Activated T-cell treated with anti-CD3 and anti-CD28 coated beads for 1 hour (primary cell): ENCODE measurements around the gene FARP1.

Experiments
- DNase-seq: peaks from one replicate; pipeline ENCODE4 v3.0.0-alpha.2; 2020; ENCODE audit warnings: low read depth

The FARP1 gene

DNA sequence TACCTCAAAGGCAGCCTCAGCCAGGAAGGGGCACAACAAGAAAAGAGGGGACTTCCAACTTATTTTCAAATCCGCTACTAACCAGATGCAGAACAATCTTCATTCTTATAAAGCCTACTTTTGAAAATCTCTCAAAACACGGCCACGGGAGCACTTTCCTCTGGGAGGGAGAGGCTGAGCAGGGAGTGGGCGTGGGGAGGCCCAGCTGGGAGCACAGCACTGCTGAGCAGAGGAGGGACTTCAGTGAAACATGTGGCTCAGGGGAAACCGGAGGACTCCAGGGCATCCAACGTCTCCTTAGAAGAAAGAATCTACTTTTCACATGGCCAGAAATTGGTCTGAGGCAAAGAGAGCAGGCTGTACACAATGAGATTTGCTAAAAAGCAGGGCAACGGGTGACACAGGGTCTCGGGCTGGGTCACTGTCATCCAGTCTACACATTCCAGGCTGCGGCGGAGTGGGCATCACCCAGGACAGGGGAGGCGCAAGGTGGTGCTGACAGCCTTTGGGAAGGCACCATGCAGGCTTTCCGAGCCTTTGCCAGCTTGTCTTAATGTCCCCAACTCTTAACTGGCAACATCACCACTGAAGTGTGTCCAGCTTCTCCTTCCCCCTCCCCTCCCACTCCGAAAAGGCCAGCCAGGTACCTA, 317.0 kb downstream of the FARP1 start:
- DNase-seq = no peak

DNA sequence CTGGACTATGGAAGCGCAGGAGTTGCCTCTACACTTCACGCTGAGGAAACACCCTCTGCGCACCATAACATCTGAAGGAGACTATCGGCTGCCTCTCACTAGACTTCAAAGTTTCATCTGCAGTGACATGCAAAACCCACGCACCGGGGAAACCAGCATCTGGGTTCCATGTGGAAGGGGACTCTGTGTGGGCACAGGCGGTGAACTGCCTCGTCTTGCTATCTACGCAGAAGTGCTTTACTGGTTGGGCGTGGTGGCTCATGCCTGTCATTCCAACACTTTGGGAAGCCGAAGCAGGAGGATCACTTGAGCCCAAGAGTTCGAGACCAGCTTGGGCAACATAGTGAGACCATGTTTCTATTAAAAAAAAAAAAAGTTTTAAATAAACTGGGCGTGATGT, 317.6 kb downstream of the FARP1 start:
- no peak for DNase-seq

DNA sequence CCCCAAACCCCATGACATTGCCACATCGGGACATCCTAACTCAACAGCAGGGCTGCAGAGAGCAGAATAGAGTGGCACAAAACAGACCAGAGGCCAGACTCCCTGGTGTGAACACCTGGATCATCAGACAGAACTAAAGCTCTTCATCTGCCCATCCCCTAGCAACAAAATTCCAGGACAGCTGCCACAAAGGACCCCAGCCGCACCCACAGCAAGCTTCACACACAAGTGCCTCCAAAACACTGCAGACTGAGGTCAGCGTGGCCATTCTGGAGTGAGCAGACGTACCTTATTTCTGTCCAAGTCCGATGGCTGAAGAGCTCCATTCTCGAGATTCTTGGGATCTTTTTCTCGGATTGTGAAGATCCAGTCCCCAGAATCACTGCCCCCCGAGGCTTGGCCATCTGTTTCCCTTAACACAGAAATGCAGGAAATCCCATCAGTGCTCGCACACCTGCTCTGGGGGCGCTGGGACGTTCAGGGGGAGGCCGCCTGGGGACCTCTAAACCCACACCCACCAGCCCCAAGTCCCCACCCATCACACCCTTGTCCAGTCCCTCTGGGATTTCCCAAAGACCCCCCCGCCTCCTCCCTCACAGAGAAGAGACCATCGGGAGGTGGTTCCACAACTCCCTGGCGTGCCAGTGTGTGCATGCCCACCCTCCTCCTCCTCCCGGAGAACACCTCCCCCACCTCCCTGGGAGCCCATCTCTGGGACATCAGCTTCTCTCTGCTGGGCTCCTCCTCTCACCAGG, 318.8 kb downstream of the FARP1 start:
- DNase-seq = no peak

DNA sequence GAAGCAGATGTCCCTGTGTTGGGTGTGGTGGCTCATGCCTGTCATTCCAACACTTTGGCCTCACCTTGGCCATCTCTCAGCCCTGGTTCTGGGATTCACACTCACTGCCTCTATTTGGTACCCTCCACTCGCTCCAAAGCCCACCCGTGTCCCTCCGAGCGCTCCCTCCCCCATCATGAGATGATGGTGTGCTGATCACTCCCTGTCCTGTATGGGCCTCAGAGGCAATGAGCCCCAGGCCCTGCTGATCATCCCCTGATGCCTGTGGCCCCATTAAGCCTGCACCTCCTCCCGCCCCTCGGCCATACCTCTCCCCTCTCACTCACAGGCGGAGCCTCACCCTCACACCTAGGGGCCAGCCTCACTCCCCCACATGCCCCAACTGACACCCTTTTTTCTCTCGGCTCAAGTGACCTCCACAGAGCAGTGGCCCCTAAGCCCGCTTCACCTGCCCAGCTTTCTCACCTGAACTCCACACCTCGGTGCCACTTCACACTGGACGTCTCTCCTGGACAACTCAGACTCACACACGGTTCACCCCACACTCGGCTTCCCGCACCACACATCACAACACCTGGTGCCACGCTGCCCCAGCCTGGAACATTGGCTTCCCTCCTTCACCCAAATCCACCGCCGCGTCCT, 319.5 kb downstream of the FARP1 start:
- no peak for DNase-seq

DNA sequence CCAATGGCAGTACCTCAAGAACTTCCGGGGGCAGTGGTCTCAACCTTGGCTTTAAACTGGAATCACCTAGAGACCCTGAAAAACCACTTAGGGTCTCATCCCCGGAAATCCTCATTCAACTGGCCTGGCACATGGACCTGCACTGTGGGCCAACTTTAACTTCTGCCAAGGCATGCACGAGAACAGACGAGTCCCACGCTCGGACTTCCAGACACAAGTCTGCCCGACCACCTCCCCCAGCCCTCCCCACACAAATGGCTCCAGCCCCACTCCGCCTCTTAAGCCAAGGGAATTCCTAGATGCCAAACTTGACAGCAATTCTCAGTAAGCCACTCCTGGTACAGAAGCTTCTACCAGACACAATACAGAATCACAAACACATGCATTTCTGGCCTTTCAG, 320.1 kb downstream of the FARP1 start:
- no peak for DNase-seq

DNA sequence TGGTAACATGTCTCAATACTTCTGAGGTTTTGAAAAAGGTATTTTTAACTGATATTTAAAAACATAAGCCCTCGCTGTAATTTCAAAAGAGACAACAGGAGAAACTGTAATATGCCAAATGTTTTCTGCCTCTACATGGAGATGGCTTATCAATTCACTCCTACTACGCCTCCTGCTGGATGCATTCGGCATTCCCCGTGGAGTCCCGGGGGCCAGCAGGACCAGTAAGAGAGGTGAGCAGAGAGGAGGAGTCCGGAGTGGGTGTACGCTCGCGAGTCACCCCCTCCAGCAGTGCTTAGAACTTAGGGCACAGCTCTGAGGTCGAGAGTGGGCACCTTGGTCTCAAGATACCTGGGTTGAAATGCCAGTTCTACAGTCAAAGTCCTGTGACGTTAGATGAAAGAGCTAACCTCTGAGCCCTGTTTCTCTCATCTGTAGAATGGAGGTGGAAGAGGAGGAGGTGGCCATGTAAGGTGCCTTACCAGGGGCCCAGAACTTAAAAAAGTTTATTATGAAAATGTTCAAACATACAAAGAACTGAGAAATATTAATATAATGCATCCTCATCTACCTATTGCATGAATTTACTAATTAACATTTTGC, 323.8 kb downstream of the FARP1 start:
- peak; percentile 25 for DNase-seq

DNA sequence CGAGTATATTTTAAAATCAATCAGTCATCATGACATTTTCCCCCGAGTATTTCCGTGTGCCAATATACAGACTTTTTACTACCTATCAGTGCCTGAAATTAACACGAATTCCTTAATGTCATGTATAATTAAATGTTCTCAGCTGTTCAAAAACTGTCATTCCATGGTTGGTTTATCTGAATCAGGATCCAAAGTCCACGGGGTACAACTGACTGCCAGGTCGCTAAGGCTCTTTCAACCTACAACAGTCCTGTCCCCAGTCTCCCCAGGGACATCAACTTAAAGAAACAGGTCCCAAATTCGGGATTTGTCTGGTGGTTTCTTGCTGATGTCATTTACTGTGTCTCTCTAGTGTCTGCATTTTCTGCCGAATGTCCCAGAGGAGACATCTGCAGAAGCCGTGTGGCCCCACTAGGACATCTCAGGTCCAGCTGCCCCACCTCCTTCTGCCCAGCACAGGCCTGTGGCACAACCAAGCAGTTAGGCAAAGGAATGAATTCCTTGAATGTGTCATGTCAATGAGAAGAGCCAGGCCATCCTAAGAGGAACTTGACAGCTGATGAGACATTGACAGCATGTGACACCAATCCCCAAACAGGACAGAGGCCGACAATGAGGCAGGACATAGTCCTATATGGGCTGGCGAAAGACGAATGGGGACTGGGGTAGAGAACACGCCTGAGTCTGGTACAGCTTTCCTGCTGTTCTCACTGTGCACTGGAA, 324.5 kb downstream of the FARP1 start:
- DNase-seq = no peak

DNA sequence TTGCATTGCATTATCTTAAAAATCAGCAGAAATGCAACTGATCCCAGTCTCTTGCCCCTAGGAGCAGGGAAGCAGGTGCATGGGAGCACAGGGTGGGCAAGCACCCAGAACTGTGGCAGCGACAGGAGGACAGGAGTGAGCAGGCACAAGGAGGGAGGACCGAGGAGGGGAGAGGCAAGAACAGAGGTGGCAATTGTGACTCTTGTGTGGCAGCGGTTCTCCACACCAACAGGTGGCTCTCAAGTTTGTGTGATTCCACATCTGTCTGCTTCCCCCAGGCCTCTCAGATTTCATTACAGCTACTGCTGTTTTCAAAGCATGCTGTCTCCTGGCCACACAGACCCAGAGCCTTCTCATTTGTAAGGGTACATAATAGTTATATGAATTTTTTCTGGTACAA, 325.5 kb downstream of the FARP1 start:
- DNase-seq = no peak

DNA sequence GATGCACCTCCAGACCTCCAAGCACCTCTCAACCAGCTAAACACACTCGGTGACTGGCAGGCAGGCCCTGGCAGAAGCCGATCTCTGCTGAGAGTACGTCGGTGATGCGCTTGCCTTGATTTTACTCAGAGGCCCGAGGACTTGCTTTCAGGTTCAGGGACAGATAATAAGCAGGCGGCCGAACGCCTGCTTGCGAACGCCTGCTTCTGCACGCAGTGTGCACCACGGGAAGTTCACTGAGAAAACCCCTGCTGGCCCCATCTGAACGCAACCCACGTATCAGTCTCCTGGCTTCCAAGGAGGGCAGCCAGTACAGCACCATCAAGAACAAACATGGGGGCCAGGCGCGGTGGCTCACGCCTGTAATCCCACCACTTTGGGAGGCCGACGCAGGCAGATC, 326.0 kb downstream of the FARP1 start:
- no peak for DNase-seq

DNA sequence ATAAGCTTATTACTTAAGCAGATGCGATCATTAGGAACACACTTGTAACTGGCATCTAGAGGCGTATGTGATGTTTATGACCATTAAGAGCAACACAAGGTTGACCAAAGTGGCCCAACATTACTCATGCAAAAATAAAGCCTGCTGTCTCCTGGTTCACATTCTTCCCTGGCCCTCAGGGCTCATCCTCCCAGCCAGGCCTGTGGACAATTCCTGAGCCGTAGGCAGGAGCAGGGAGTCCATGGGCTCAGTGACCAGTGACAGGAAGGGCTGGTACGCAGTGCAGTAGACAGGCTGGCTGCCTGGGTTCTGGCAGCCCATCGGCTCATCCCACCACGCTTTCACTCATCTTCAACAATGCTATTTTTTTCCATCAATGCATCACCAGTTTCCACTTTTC, 328.0 kb downstream of the FARP1 start:
- DNase-seq = no peak

DNA sequence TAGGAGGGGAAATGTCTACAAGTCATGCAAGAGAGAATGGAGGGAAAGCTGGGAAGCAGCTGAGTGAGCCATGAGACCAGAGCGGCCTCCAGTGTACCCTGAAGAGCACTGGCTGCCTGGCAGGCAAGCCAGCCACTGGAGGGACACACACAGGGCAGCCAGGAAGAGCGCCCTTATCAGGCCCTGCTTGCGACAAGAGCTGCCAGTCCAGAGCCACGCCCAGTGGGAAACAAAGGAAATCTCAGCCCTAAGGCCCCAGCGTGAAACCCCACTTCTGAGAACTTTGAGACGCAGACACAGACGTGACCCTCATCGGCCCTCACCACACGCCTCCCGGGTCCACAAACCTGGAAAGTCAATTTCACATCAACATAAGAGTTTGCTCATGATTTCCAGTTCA, 329.0 kb downstream of the FARP1 start:
- DNase-seq = no peak

DNA sequence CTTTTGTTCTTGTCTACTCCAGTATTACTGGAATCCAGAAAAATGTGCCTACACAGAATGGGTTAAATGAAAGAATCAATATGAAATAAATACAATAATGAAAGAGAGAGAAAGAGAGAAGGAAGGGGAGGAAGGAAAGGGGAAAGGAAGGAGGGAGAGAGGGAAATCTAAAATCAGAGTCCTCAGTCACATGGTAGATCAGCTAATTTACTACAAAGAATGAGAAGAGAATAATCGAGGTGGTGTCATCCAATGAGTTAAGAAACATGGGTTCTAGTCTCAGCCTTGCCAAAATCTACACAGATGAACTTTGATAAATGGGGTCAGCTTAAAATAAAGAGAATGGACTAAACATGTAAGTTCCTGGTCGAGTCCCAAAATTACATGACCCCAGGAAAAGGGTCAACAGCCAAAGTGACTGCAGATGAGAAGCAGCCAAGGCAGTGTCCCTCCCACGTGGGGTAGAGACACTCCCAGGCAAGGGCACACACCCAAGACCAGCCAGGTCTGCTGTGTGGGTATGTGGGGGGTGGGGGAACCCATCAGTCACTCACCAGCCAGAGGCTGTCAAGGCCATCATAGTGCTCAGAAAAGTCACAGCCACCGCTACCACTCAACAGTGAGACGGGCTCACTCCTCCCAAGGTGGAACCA, 330.4 kb downstream of the FARP1 start:
- no peak for DNase-seq

DNA sequence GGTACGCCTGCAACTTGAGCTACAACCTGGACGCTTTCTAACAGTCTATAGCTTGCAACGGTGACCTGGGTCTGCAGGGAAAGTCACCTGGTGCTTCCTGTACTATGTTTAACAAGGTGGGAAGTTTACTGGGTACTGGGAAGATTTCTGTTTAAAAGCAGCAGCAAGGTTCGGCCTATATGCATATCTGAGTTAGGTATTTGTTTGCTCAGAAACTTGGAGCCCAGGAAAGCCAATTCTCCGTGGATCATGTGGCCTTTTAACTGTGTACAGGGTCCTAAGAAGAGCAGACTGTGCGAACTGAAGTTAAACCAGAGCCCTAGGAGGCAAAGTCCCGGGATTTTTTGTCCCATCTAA, 330.9 kb downstream of the FARP1 start:
- DNase-seq = no peak

DNA sequence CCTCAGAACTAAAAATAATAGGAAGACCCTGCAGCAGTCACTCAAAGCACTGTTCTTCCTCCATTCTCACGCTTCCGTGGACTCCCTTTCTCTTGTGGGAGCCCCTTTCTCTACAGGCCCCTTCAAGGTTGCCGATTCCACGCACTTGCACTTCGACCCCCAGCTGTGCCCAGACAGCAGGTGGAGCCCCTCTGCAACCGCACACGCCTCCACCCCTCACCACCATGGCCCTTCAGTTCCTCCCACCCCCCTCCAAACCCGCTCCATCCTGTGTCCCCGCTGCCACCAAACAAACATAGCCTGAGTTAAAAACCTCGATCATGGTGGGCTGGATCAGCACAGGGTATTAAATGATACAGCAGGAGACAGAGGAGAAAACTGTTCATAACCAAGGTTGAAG, 331.4 kb downstream of the FARP1 start:
- no peak for DNase-seq

DNA sequence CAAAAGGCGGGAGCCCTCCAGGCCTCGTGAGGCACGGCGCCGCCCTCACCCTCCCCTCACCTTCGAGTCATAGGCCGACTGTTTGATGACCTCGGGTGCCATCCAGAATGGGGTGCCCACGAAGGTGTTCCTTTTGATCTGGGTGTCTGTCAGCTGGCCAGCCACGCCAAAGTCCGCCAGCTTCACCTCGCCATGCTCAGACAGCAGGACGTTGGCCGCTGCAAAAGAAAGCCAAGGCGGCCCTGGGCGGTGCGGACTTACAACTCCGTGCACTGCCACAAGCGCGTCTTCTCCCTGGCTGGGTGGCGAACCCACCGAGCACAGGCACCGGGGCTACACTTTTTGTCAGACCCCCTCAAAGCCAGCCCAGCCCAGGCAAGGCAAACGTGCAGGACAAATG, 331.9 kb downstream of the FARP1 start:
- DNase-seq = no peak

DNA sequence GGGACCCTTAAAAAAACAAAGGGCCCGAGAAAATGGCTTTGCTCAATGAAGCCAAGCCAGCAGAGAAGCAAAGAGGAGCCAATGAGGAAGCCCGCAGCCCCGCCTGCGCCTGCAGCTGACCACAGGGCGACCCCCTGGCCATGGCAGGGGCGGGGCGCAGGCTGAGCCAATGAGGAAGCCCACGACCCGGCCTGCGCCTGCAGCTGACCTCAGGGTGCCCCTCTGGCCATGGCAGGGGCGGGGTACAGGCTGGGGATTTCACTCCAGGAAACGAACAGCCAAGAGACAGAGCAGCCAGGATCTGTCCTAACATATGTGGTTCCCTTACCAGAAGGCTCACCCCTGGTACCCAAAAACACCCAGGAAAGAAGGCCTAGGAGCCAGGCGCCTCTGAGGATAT, 332.6 kb downstream of the FARP1 start:
- no peak for DNase-seq

DNA sequence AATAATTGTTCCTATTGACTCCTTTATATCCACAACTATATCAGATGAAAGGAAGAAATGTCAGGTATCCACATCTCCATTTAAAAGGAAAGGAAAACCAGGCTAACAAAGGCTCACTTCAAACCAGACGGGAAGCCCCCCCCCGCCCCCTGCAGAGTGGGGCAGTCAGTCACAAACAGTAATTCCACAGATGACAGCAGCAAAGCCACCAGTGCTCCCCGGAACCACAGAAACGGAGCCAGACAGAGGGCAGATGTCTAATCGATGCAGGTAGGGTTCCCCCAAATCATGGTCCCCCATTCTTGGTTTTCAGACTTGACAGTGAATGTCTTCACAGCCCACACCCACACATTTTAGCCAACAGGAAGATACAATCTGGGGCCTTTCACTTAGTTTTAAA, 333.2 kb downstream of the FARP1 start:
- DNase-seq = peak; percentile 30

DNA sequence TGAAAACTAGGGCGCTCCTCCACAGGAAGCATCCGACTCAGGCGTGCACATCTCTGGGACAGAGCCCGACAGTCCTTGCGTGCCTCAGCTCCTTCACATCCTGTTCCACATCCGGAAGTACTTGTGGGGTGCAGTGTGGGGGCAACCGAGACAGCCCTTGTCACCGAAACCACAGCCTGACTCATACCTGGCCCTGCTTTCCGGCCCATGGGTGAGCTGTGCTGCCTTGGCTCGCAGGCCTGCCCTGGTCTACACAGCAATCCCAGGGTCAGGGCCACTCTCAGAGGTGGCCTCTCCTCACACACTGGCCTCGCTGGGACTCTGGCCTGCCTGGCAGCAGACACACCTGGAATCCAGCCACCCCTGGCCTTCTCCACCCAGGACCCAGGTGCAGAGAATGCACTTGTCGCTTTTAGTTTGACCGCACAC, 333.7 kb downstream of the FARP1 start:
- peak; percentile 70 for DNase-seq

DNA sequence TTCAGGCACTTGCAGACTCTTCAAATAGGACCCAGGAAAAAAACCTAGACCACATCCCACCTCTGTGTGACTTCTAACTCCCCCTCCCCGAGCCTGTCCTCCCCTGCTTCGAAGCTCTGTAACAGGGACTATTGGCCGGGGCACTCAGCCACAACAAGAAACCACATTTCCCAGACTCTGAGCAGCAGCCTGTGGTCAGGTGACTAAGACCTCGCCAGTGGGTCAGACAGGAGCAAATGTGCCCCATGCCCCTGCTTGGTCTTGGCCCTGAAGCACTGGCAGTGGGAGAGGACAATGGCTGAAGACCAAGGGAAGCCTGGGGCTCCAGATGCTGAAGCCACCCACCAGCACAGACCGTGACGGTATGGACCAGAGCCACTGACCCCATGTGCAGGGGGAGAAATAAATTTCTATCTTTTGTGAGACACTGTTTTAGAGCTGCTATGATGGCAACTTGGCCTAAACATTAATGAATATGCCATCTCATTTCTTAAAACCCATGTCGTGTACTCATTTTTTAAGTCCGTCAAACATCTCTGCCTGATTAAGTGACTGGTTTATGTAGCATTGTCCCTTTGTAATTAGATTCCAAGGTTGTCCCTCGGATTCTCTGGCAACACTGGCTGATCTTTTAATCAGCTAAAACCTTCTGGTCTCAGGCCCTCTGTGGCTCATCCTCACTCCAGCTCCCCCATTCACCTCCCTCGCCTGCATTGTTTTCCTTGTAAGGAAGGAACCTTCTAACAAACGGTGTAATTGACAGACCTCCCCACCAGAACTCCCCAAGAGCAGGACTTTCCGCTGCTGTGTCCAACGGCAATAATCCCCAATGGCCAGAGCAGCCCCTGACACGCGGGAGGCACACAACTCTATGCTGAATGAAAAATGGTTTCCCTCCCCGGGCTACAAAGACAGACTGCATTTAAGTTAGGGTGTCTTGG, 335.6 kb downstream of the FARP1 start:
- no peak for DNase-seq

DNA sequence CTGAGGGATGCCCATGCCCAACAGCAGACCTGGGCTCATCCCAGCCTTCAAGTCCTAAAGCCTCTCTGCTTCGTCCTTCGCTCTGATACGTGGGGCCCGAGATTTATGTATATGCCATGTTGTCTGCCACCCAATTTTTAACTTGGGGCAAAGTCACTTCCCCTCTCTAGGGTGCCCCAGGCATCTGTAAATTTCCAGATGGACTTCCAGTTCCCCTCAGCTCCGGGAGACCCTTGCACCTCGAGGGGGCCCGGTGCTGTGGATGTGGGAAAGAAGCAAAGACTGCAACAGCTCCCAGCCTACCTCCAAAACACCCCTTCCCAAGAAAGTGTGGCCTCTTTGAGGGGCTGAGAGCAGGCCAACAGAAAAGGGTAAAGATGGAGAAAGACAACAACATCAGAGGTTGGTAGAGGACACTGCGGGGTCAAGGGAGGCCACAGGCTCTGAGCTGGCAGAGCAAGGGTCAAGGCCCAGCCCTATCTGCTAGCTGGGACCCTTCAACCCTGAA, 336.7 kb downstream of the FARP1 start:
- DNase-seq = no peak
